Fibroblast of lung (primary cell): Measurements from ENCODE around the gene CYP2A6. TPM values are rescaled to one million over a fixed set of nuclear protein-coding genes. Genes with fewer than 3 reads are reported as not detected.
"Not testable (repeated sequence)": the region's sequence is repeated elsewhere in the genome, so short reads cannot be mapped to it uniquely, and the experiment has no call there.

ENCODE experiments used
- DNase-seq, 2 donors: peaks; one replicate each; pipeline versions ENCODE4 v3.0.0 to v3.0.0-alpha.2; 2010; ENCODE audit warnings: low read depth in 2 of 2
- H2AFZ ChIP-seq: 2 replicates; pipeline ENCODE4 v1.5.1; 2012; ENCODE audit warnings: low read length, control low read depth, inconsistent platforms
- H3K27ac ChIP-seq: 2 replicates; pipeline ENCODE4 v1.5.1; 2011; ENCODE audit warnings: low read length, control low read depth; ENCODE audit not compliant: insufficient read depth
- H3K27me3 ChIP-seq: 2 replicates; pipeline ENCODE4 v1.5.1; 2011; ENCODE audit warnings: mild to moderate bottlenecking, low read length; ENCODE audit not compliant: control insufficient read depth, insufficient read depth
- H3K36me3 ChIP-seq: 2 replicates; pipeline ENCODE4 v1.5.1; 2011; ENCODE audit warnings: low read length; ENCODE audit not compliant: control insufficient read depth, insufficient read depth
- H3K4me1 ChIP-seq: 2 replicates; pipeline ENCODE4 v1.5.1; 2011; ENCODE audit warnings: low read length; ENCODE audit not compliant: control insufficient read depth, insufficient read depth; ENCODE audit errors: extremely low read depth
- H3K4me2 ChIP-seq: 2 replicates; pipeline ENCODE4 v1.5.1; 2011; ENCODE audit warnings: low read length, control low read depth; ENCODE audit not compliant: insufficient read depth; ENCODE audit errors: extremely low read depth
- H3K4me3 ChIP-seq, 4 experiments: fragments of 200-600 bp in 1 of 4; sonication (generic) in 1 of 4; replicated peaks in 1 of 4; 2 replicates each; pipeline ENCODE4 v1.5.1; 2011 to 2016; ENCODE audit warnings: low read length in 4 of 4, low read depth in 3 of 4, mild to moderate bottlenecking in 3 of 4, control low read depth in 2 of 4, inconsistent platforms in 1 of 4, mixed read lengths in 1 of 4; ENCODE audit not compliant: insufficient read depth in 1 of 4; ENCODE audit errors: control extremely low read depth in 1 of 4
- H3K79me2 ChIP-seq: 2 replicates; pipeline ENCODE4 v1.5.1; 2012; ENCODE audit warnings: mild to moderate bottlenecking, low read length, inconsistent platforms; ENCODE audit not compliant: control insufficient read depth, insufficient read depth
- H3K9ac ChIP-seq: 2 replicates; pipeline ENCODE4 v1.5.1; 2011; ENCODE audit warnings: mild to moderate bottlenecking, low read length, control low read depth; ENCODE audit not compliant: insufficient read depth
- H3K9me3 ChIP-seq: 2 replicates; pipeline ENCODE4 v1.5.1; 2012; ENCODE audit warnings: low read depth, low read length; ENCODE audit not compliant: control insufficient read depth, insufficient read depth
- H4K20me1 ChIP-seq: 2 replicates; pipeline ENCODE4 v1.5.1; 2011; ENCODE audit warnings: low read length; ENCODE audit not compliant: control insufficient read depth, insufficient read depth; ENCODE audit errors: extremely low read depth
- CTCF ChIP-seq, 2 donors: IDR thresholded peaks in 1 of 2; conservative IDR thresholded peaks in 1 of 2; 1 replicate in 1 of 2; 2 replicates in 1 of 2; pipeline ENCODE4 v1.5.1; 2011 to 2012; ENCODE audit warnings: low read length in 2 of 2, control low read depth in 1 of 2, inconsistent platforms in 1 of 2, low read depth in 1 of 2, mild to moderate bottlenecking in 1 of 2
- EZH2 ChIP-seq: IDR thresholded peaks from 2 replicates; pipeline ENCODE4 v1.5.1; 2012; ENCODE audit warnings: low read length, control low read depth, mild to moderate bottlenecking; ENCODE audit errors: missing control alignments
- polyA minus RNA-seq: library from RNA; depleted of rRNA, polyadenylated mRNA; stranded (reverse); fragments of >200 nt; gene quantifications from 2 replicates; pipeline ENCODE4 v1.2.3, GENCODE V29; 2011; ENCODE audit warnings: low replicate concordance
- polyA plus RNA-seq, 2 donors: library from polyadenylated mRNA; depleted of rRNA in 1 of 2; stranded (reverse) in 1 of 2; unstranded in 1 of 2; fragments of >200 nt; gene quantifications; 2 replicates each; pipeline ENCODE4 v1.2.1, GENCODE V29; 2011 to 2012; ENCODE audit warnings: missing spikeins in 1 of 2
- total RNA-seq: library from RNA; depleted of rRNA; stranded (reverse); fragments of >200 nt; gene quantifications from 2 replicates; pipeline ENCODE4 v1.2.1, GENCODE V29; 2014

Gene CYP2A6
- total RNA-seq, result not detected in 2 replicates
- not detected in 2 replicates for polyA plus RNA-seq
- not detected in 2 replicates for polyA plus RNA-seq (2012)
- polyA minus RNA-seq, result not detected in 2 replicates

- DNase-seq, H3K4me2 ChIP-seq, H3K4me3 ChIP-seq, H3K36me3 ChIP-seq, H3K27me3 ChIP-seq, H3K9me3 ChIP-seq, H4K20me1 ChIP-seq, H3K9ac ChIP-seq, H3K27ac ChIP-seq, H3K79me2 ChIP-seq, H3K4me1 ChIP-seq, H2AFZ ChIP-seq: not testable (repeated sequence)
These were observed at the start of gene CYP2A6 for GRCh38 chr19:40850277-40850676. Gene CYP2A6 (minus strand): TSS chr19:40850447. CDS start chr19:40850426, 21 bp downstream.

GRCh38 chr19:40899964-40900363 lies 49.7 kb upstream of the CYP2A6 start:
- DNase-seq, H3K4me2 ChIP-seq, H2AFZ ChIP-seq, H3K4me3 ChIP-seq, H3K36me3 ChIP-seq, H3K27ac ChIP-seq, H3K4me1 ChIP-seq, H3K27me3 ChIP-seq, H3K79me2 ChIP-seq, H3K9me3 ChIP-seq, H3K9ac ChIP-seq, H4K20me1 ChIP-seq: not testable (repeated sequence)

- H3K4me1 ChIP-seq, H3K9ac ChIP-seq, H3K4me2 ChIP-seq, H2AFZ ChIP-seq, H3K9me3 ChIP-seq, H3K27me3 ChIP-seq, H3K4me3 ChIP-seq, H4K20me1 ChIP-seq, H3K79me2 ChIP-seq, DNase-seq, H3K27ac ChIP-seq, H3K36me3 ChIP-seq: not testable (repeated sequence)
These were observed 46.9 kb upstream of the CYP2A6 start for GRCh38 chr19:40896843-40897789.

GRCh38 chr19:40896418-40896796 lies 46.2 kb upstream of the CYP2A6 start:
- Histone ChIP-seq H3K36me3 (no peaks in the 10 kb centered on the region), H3K4me2 (no peak overlapping the region), H3K4me1 (no peaks in the 10 kb centered on the region), H3K79me2 (no peaks in the 10 kb centered on the region), H3K9me3 (no peaks in the 10 kb centered on the region), H4K20me1 (no peaks in the 10 kb centered on the region), H3K27ac (no peak overlapping the region), H2AFZ (no peak overlapping the region), H3K27me3 (no peaks in the 10 kb centered on the region), H3K4me3 (no peak overlapping the region), H3K9ac (no peak overlapping the region)
- no peak for DNase-seq
- TF ChIP-seq CTCF (conservative IDR thresholded peaks at IDR 0.05 in 1 of 2, IDR thresholded peaks at IDR 0.05 in 1 of 2; ENCODE audit: low read depth in 1 of 2, low read length in 2 of 2), result no peak
- no peak for TF ChIP-seq EZH2
